HG02970 (cell line): ENCODE measurements around the gene NCS1.
"Not testable (repeated sequence)": the region's sequence is repeated elsewhere in the genome, so short reads cannot be mapped to it uniquely, and the experiment has no call there.

Experiments used
- ATAC-seq: cut with Tn5 transposase; IDR thresholded peaks from one replicate; pipeline ENCODE4 v1.9.1; 2021; ENCODE audit warnings: mild to moderate bottlenecking, moderate library complexity, moderate number of reproducible peaks; ENCODE audit not compliant: unreplicated experiment, low FRiP score

The NCS1 gene

DNA sequence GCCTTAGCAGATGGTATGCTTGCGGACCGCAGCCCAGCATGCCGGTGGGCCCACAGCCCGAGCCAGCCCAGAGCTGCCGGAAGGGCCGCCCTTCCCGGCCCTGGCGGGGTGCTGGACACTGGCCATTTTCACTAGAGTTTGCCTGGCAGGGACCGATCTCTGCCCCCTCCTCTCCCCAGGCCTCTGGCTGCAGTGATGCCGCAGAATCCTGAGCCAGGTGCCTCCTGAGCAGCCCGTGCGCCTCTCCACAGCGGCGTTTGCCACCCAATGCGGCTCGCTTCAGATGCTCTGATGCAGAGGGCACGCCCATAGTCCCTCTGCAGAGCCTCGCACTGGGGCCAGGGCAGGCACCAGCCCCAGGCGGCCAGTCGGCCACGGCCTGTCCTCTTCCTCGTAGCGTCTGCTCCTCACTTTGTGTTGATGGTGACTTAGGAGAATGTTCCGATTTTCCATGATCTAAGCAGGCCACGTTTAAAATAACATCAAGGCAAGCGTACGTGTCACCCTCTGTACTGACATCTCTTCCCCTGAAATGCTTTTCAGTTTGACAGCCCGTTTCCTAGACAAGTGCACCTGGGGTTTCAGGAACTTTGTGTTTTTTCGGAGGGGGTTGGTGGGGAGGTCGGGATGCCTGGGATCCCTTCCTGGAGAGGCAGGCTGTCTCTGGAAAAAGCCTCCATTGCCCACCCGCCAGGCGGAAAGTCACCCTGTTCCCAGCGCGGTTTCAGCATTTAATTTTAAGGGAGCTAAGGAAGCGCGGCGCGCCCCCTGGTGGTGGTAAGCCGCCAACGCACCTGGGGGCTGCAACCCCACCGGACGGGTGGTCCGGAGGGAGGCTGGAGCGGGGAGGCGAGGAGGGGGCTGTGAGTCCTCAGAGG lies 63.6 kb downstream of the NCS1 start:
- ATAC-seq: no peak

DNA sequence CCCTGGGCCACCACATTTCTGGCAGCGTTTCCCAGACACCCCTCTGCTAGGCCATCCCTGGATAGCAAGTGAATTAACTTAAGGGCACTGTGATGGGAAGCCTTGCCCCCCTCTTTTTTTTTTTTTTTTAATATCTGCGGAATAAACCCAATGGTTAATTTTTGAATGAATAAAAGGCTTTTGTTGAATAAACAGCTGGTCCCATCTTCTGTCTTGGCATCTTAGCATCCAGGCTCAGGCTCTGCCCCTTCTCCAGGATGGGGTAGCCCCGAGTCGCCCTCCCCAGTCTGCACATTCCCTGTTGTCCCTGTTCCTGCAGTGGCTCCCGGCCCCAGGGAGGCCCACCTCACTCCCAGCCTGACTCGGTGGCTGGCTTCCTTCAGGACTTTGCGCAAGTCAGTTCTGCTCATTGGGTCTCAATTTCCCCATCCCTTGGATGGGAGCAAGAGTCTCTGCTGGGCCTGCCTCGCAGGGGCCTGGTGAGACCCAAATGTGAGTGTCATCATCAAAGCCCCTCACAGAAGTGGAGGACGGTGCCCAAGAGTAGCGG lies 64.3 kb downstream of the NCS1 start:
- no peak for ATAC-seq

DNA sequence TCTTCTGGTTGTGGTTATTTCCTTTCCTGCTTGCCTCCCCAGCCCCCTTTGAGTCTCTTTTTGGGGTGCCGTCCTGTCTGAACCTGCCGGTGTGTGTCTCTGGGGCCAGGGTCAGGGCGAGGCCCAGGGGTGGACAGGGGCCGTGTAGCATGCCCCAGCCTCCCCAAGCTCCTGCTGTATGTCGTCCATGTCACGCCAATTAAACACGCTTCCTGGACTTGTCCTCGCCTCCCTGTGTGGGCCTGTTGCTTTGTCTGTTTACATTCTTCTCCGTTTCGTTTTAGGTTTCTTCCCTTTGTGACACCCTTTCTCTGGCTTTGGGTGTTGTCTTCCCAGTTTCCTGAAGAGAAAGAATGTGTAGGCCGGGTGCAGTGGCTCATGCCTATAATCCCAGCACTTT lies 64.9 kb downstream of the NCS1 start:
- ATAC-seq: no peak

DNA sequence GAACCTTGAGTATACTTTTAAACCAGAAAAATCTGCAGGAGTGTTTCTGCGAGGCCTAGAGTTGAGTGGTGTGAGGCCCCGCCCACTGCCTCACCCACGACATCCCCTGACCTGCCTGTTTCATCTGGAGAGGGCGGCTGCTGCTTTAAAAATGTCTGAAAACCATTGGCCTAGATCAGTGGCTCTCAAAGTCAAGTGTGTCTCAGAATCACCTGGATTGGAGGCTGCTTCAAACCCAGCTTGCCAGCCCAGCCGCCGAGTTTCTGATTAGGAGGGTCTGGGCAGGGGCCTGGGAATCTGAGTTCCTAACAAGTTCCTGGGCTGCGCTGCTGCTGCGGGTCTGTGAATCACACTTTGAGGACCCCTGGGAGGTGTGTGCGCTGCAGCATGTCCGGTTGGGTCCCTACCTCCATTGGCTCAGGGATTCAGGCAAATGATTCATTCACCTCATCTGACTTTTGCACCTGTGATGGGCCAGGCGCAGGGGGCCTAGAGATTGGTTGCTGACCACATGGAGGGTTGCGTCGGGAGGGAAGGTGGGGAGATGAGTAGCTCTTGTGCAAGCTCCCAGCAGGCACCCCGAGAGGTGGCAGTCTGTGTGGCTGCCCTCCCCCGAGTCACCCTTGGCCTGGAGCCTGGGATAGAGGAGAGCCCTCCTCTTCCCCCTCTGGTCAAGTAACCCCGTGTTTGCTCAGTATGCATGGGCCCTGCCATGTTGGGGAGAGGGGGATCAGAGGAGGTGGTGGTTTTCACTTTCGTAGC lies 65.7 kb downstream of the NCS1 start:
- no peak for ATAC-seq

- no peak for ATAC-seq
Measured at GRCh38 chr9:130239363-130239695, 67.1 kb downstream of the NCS1 start.

DNA sequence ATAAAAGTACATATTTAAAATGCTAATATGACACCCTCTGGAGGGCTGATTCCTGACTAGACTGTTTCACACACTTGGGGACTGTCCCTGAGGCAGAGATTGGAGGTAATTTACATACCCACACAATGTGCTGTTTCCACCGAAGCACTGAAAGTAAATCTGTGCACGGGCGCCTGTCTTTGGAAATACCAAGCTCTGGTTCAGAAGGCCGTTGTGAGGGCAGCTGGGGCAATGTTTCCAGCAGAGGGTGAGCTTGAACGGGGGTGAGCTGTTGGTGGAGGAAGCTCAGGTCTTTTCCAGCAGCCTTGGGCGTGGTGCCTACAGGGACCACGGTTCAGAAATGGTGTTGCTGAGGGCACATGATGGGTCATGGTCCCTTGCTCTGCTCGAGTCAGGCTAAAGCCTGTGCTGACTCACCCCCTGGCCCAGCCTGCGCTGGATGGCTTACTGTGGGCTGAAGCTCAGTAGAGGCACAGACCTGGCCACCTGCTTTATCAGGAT lies 67.6 kb downstream of the NCS1 start:
- no peak for ATAC-seq

- ATAC-seq: no peak
Measured at GRCh38 chr9:130240410-130241197, 68.4 kb downstream of the NCS1 start.

DNA sequence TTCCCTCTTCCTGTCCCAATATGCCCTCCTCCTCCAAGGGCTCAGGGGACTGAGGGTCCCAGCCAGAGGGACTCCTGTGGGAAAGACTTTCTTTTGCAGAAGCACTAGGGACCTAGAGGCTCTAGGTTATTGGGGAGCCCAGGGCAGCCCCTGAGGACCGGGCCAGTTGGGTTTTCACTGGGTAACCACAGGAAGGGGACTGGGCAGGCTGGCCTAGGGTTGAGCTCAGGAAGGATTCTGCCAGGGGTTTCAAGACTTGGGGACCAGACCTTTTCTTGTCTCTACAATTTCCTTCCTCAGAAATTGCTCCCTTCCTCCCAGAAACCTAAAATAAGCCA lies 69.0 kb downstream of the NCS1 start:
- ATAC-seq: no peak

- ATAC-seq: no peak
Measured at GRCh38 chr9:130242270-130243014, 70.2 kb downstream of the NCS1 start.

DNA sequence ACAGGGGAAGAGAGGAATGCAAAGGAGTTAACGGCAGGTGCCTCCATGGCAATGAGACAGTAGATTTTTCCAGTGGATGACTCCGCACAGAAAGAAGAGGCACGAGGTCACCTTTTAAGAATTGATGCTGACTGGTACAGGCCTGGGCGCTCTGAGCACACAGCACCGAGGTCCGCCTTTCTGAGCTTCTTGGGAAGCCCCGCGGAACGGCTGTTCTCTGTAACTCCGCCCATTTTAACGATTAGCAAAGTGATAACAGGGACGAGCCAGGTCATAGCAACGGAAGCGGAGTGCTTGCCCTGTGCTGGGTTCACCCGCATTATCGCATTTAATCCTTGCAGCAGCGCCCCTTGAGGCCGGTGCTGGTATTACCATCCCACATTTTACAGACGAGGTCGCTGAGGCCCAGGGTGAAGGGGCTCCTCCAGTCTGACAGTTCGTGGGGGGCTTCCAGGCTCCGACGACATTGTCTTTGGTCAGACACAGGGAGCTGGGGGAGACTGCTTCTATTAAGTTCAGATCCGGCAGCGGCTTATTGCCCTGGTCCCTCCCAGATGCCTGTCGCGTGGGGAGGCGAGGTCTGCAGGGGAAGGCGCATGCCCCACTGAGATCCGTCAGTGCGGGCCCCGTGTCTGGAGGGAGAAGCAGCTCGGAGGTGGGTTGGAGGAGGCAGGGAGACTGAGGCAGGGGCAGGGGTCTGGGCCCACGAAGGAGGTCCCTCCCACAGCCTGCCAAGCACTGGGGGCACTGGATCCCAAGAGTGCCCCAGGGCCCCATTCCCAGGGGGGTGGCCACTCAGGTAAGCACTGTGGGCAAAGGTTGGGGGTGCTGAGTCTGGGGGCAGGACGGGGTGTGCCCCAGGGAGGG lies 71.0 kb downstream of the NCS1 start:
- ATAC-seq: no peak

- ATAC-seq: no peak
Measured at GRCh38 chr9:130243882-130244170, 71.6 kb downstream of the NCS1 start.

GRCh38 chr9:130244548-130245165 lies 72.5 kb downstream of the NCS1 start:
- no peak for ATAC-seq

GRCh38 chr9:130245474-130245873 lies 73.3 kb downstream of the NCS1 start:
- no peak for ATAC-seq

DNA sequence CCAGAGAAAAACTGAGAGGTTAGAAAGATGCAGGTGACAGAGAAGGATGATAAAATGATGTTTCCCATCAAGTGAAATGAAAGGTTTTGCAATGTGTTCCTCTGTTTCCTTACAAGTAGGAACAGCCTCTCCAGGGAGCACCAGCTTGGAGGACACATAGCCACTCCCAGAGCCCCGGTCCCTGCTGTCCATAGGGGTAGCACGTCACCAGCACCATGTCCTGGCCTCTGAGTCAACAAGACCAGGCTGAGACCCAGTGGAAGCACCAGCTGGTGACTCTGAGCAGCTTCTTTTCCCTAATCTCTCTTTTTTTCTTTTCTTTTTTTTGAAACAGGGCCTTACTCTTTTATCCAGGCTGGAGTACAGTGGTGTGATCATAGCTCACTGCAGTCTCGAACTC lies 73.9 kb downstream of the NCS1 start:
- no peak for ATAC-seq

- ATAC-seq: no peak
Measured at GRCh38 chr9:130254747-130255630, 82.8 kb downstream of the NCS1 start.

DNA sequence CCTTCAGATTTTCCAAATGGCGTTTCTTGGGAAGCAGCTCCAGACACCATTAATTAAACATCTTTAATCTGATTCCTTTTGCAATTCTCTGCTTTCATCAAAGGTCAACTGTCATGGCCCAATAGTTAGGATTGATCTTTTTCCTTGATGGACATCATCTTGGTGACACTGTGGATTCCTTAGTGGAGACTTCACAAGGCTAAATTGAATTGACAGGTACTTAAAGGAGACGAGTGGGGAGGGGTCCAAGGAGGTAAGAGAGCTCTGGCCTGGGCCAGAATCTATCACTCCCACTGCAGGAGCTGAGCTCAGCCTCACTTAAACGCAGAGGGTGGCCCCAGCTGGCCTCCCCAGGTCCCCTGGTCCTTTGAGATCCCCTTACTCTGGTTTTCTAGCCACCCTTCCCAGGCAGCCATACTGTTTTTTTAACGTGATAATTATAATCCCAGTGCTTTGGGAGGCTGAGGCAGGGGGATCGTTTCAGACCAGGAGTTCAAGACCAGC lies 83.5 kb downstream of the NCS1 start:
- ATAC-seq: no peak

- no peak for ATAC-seq
Measured at GRCh38 chr9:130256644-130257043, 84.4 kb downstream of the NCS1 start.

GRCh38 chr9:130258137-130258536 lies 85.9 kb downstream of the NCS1 start:
- not testable (repeated sequence) for ATAC-seq
